Activated T-helper 1 cell treated with anti-CD3 and anti-CD28 coated beads, Interleukin-12 subunit alpha, Interleukin-12 subunit beta, Interleukin-2, Interleukin-4 antibody, amounts not matched to agents 30 ng/mL and 10 ng/mL and 1 ng/mL, durations not matched to agents 14 hours and 24 hours and 36 hours (primary cell): ENCODE data around the gene DDX31. TPM values are rescaled to one million over a fixed set of nuclear protein-coding genes. Genes with fewer than 3 reads are reported as not detected.

Source experiments
- DNase-seq: peaks from one replicate; pipeline ENCODE4 v3.0.0; 2021; ENCODE audit warnings: low spot score
- H3K27ac Mint-ChIP-seq: one replicate; pipeline ENCODE4 v1.8.0; 2021; ENCODE audit warnings: mild to moderate bottlenecking, mixed read lengths
- H3K27me3 Mint-ChIP-seq: one replicate; pipeline ENCODE4 v1.8.0; 2022; ENCODE audit warnings: mild to moderate bottlenecking, moderate library complexity, mixed read lengths; ENCODE audit not compliant: insufficient read depth
- H3K36me3 Mint-ChIP-seq: one replicate; pipeline ENCODE4 v1.8.0; 2021; ENCODE audit warnings: low read depth, mixed read lengths
- H3K4me1 Mint-ChIP-seq: one replicate; pipeline ENCODE4 v1.8.0; 2021; ENCODE audit warnings: low read depth, mixed read lengths
- H3K4me3 Mint-ChIP-seq: one replicate; pipeline ENCODE4 v1.8.0; 2021; ENCODE audit warnings: mild to moderate bottlenecking, moderate library complexity, mixed read lengths
- H3K9me3 Mint-ChIP-seq: one replicate; pipeline ENCODE4 v1.8.0; 2021; ENCODE audit warnings: mixed read lengths
- intact Hi-C: fragments of 100-400 bp; cut with micrococcal nuclease; formaldehyde crosslinking; loops from one replicate; pipeline ENCODE4 v1.15.1; 2024
- total RNA-seq: library from RNA; stranded (reverse); gene quantifications from 2 replicates; pipeline ENCODE4 v1.2.3, GENCODE V29; 2022

The DDX31 gene
- total RNA-seq, 1 donor from 2014 or later: 34.1 TPM

GRCh38 chr9:132588098-132588497 is 81.7 kb downstream of the DDX31 start:
- DNase-seq: no peak
- Mint-ChIP-seq H3K9me3 (no peaks in the 10 kb centered on the region), H3K4me3 (no peak overlapping the region), H3K27ac (peak overlapping the region; percentile 12), H3K4me1 (peaks cover 8% of the 10 kb centered on the region), H3K36me3 (peaks cover 8% of the 10 kb centered on the region), H3K27me3 (peaks cover 72% of the 10 kb centered on the region)
- intact Hi-C loops: loop anchor here (5.0 kb wide), 2 partner anchors 426 to 1926 kb away; partner anchors contain the start of genes NTNG2 and PRDM12

- Mint-ChIP-seq H3K36me3 (peaks cover 8% of the 10 kb centered on the region), H3K4me3 (no peak overlapping the region), H3K4me1 (peaks cover 8% of the 10 kb centered on the region), H3K9me3 (no peaks in the 10 kb centered on the region), H3K27me3 (peaks cover 74% of the 10 kb centered on the region), H3K27ac (no peak overlapping the region)
- intact Hi-C loops: loop anchor here (5.0 kb wide), 2 partner anchors 425 to 1925 kb away; partner anchors contain the start of genes NTNG2 and PRDM12
- DNase-seq: no peak
Observed at GRCh38 chr9:132587592-132587955, 82.2 kb downstream of the DDX31 start.

GRCh38 chr9:132586830-132587591 is 82.8 kb downstream of the DDX31 start:
- peaks cover 8% of the 10 kb centered on the region for H3K4me1 Mint-ChIP-seq
- H3K27me3 Mint-ChIP-seq: peaks cover 73% of the 10 kb centered on the region
- H3K36me3 Mint-ChIP-seq: peaks cover 2% of the 10 kb centered on the region
- H3K27ac Mint-ChIP-seq: no peak overlapping the region
- H3K9me3 Mint-ChIP-seq: no peaks in the 10 kb centered on the region
- no peak for DNase-seq
- no peak overlapping the region for H3K4me3 Mint-ChIP-seq
- intact Hi-C loops: loop anchor here (5.0 kb wide), 2 partner anchors 425 to 1925 kb away; partner anchors contain the start of genes NTNG2 and PRDM12

- DNase-seq: no peak
Observed at GRCh38 chr9:132585954-132586829, 83.6 kb downstream of the DDX31 start.

GRCh38 chr9:132584601-132585560 is 84.9 kb downstream of the DDX31 start:
- H3K27me3 Mint-ChIP-seq: peaks cover 72% of the 10 kb centered on the region
- no peak for DNase-seq
- H3K36me3 Mint-ChIP-seq: no peaks in the 10 kb centered on the region
- H3K4me3 Mint-ChIP-seq: no peak overlapping the region
- peaks cover 8% of the 10 kb centered on the region for H3K4me1 Mint-ChIP-seq
- intact Hi-C loops: loop anchor here (5.0 kb wide), 2 partner anchors 423 to 1923 kb away; partner anchors contain the start of genes NTNG2 and PRDM12
- H3K27ac Mint-ChIP-seq: no peak overlapping the region
- H3K9me3 Mint-ChIP-seq: no peaks in the 10 kb centered on the region

More at GRCh38 chr9:132585954-132586829, 83.6 kb downstream of the DDX31 start:
- H3K4me1 Mint-ChIP-seq: peaks cover 8% of the 10 kb centered on the region
- no peaks in the 10 kb centered on the region for H3K9me3 Mint-ChIP-seq
- peaks cover 73% of the 10 kb centered on the region for H3K27me3 Mint-ChIP-seq
- no peaks in the 10 kb centered on the region for H3K36me3 Mint-ChIP-seq
- intact Hi-C loops: loop anchor here (5.0 kb wide), 2 partner anchors 424 to 1924 kb away; partner anchors contain the start of genes NTNG2 and PRDM12
- peak overlapping the region; percentile 6 for H3K27ac Mint-ChIP-seq
- H3K4me3 Mint-ChIP-seq: no peak overlapping the region

- DNase-seq: no peak
- H3K27me3 Mint-ChIP-seq: peaks cover 76% of the 10 kb centered on the region
- H3K36me3 Mint-ChIP-seq: peaks cover 1% of the 10 kb centered on the region
- intact Hi-C loops: no loop called here
- H3K27ac Mint-ChIP-seq: no peak overlapping the region
- H3K4me1 Mint-ChIP-seq: peaks cover 8% of the 10 kb centered on the region
- H3K9me3 Mint-ChIP-seq: no peaks in the 10 kb centered on the region
- no peak overlapping the region for H3K4me3 Mint-ChIP-seq
Observed at GRCh38 chr9:132583584-132584304, 86.0 kb downstream of the DDX31 start.

GRCh38 chr9:132582786-132583583 is 86.8 kb downstream of the DDX31 start:
- intact Hi-C loops: no loop called here
- Mint-ChIP-seq H3K36me3 (peaks cover 1% of the 10 kb centered on the region), H3K4me3 (no peak overlapping the region), H3K9me3 (no peaks in the 10 kb centered on the region), H3K4me1 (peaks cover 8% of the 10 kb centered on the region), H3K27ac (peak overlapping the region; percentile 8), H3K27me3 (peaks cover 76% of the 10 kb centered on the region)
- DNase-seq: no peak

- DNase-seq: no peak
- Mint-ChIP-seq H3K27ac (peak within 1 kb of the TSS; percentile 79), H3K36me3 (peaks cover 1% of the 10 kb centered on the region), H3K9me3 (no peaks in the 10 kb centered on the region), H3K4me1 (peaks cover 8% of the 10 kb centered on the region), H3K27me3 (peaks cover 80% of the 10 kb centered on the region), H3K4me3 (peak within 1 kb of the TSS; percentile 45)
- intact Hi-C loops: no loop called here
Observed at GRCh38 chr9:132582276-132582785, 87.5 kb downstream of the DDX31 start, which contains the start of gene BARHL1. TSS of gene BARHL1 (plus strand) at chr9:132582606. CDS start at chr9:132582798, 192 bp downstream.

GRCh38 chr9:132579427-132579798 is 90.4 kb downstream of the DDX31 start:
- Mint-ChIP-seq H3K4me1 (no peaks in the 10 kb centered on the region), H3K4me3 (no peak overlapping the region), H3K9me3 (no peaks in the 10 kb centered on the region), H3K27me3 (peaks cover 81% of the 10 kb centered on the region), H3K36me3 (peaks cover 1% of the 10 kb centered on the region), H3K27ac (no peak overlapping the region)
- no peak for DNase-seq
- intact Hi-C loops: no loop called here

GRCh38 chr9:132578367-132578932 is 91.3 kb downstream of the DDX31 start:
- Mint-ChIP-seq H3K27me3 (peaks cover 73% of the 10 kb centered on the region), H3K27ac (no peak overlapping the region), H3K4me1 (no peaks in the 10 kb centered on the region), H3K36me3 (peaks cover 1% of the 10 kb centered on the region), H3K9me3 (no peaks in the 10 kb centered on the region), H3K4me3 (no peak overlapping the region)
- intact Hi-C loops: no loop called here
- DNase-seq: no peak

GRCh38 chr9:132577119-132577518 is 92.7 kb downstream of the DDX31 start:
- Mint-ChIP-seq H3K27me3 (peaks cover 62% of the 10 kb centered on the region), H3K4me3 (no peak overlapping the region), H3K27ac (no peak overlapping the region), H3K36me3 (peaks cover 1% of the 10 kb centered on the region), H3K9me3 (no peaks in the 10 kb centered on the region), H3K4me1 (no peaks in the 10 kb centered on the region)
- DNase-seq: no peak
- intact Hi-C loops: no loop called here
